Measurements from ENCODE around the gene CCDC183. TPM values are rescaled to one million over a fixed set of nuclear protein-coding genes. Genes with fewer than 3 reads are reported as not detected.
"Not testable (repeated sequence)": the region's sequence is repeated elsewhere in the genome, so short reads cannot be mapped to it uniquely, and the experiment has no call there.

The CCDC183 gene
- total RNA-seq, 4 donors from 2014 or later: 1.1 to 10.3 (median 2.3) TPM

GRCh38 chr9:136757328-136757727 is 38.8 kb upstream of the CCDC183 start:
- no peak overlapping the region for H3K4me3 ChIP-seq
- WGBS: 78% methylated on average over 10 of the region's 20 CpGs

GRCh38 chr9:136757751-136758140 is 38.4 kb upstream of the CCDC183 start:
- H3K4me1 ChIP-seq: peaks cover 8% of the 10 kb centered on the region
- peaks cover 37% of the 10 kb centered on the region for H3K27me3 ChIP-seq
- H3K36me3 ChIP-seq: no peaks in the 10 kb centered on the region
- WGBS: 57% methylated on average over 2 of the region's 20 CpGs
- no peak overlapping the region for H3K4me3 ChIP-seq
- peaks cover 6% of the 10 kb centered on the region for H3K9me3 ChIP-seq
- H3K27ac ChIP-seq: no peak overlapping the region
- no peak for DNase-seq (ENCODE audit: low spot score in 2 of 2)
- no peak for TF ChIP-seq POLR2A (IDR thresholded peaks at IDR 0.05)

More at GRCh38 chr9:136757328-136757727, 38.8 kb upstream of the CCDC183 start:
- TF ChIP-seq CTCF (IDR thresholded peaks at IDR 0.05) (no peak), POLR2A (IDR thresholded peaks at IDR 0.05) (no peak), EP300 (IDR thresholded peaks at IDR 0.05) (no peak), POLR2AphosphoS5 (IDR thresholded peaks at IDR 0.05) (no peak)
- no peak for DNase-seq (ENCODE audit: low spot score in 2 of 2)
- H3K27ac ChIP-seq: no peak overlapping the region
- no peaks in the 10 kb centered on the region for H3K36me3 ChIP-seq
- H3K4me1 ChIP-seq: peaks cover 8% of the 10 kb centered on the region
- peaks cover 6% of the 10 kb centered on the region for H3K9me3 ChIP-seq
- peaks cover 33% of the 10 kb centered on the region for H3K27me3 ChIP-seq

- no peak for TF ChIP-seq POLR2AphosphoS5 (IDR thresholded peaks at IDR 0.05)
- Histone ChIP-seq H3K27ac (no peak overlapping the region), H3K4me3 (no peak overlapping the region), H3K9me3 (peaks cover 6% of the 10 kb centered on the region), H3K36me3 (no peaks in the 10 kb centered on the region), H3K27me3 (peaks cover 50% of the 10 kb centered on the region), H3K4me1 (peaks cover 8% of the 10 kb centered on the region)
- 81% methylated on average over 3 of the region's 9 CpGs for WGBS
- no peak for DNase-seq (ENCODE audit: low spot score in 2 of 2)
These were observed 37.1 kb upstream of the CCDC183 start for GRCh38 chr9:136759001-136759400.

GRCh38 chr9:136759436-136760325 is 36.5 kb upstream of the CCDC183 start:
- WGBS: 73% methylated on average over 14 of the region's 27 CpGs
- DNase-seq (ENCODE audit: low spot score in 2 of 2): no peak
- TF ChIP-seq POLR2A (IDR thresholded peaks at IDR 0.05) (no peak), POLR2AphosphoS5 (IDR thresholded peaks at IDR 0.05) (no peak), EP300 (IDR thresholded peaks at IDR 0.05) (no peak), CTCF (IDR thresholded peaks at IDR 0.05) (no peak)
- Histone ChIP-seq H3K36me3 (no peaks in the 10 kb centered on the region), H3K4me3 (no peak overlapping the region), H3K9me3 (peaks cover 6% of the 10 kb centered on the region), H3K27ac (no peak overlapping the region), H3K27me3 (peaks cover 57% of the 10 kb centered on the region), H3K4me1 (peaks cover 8% of the 10 kb centered on the region)

- TF ChIP-seq POLR2AphosphoS5 (IDR thresholded peaks at IDR 0.05) (no peak), POLR2A (IDR thresholded peaks at IDR 0.05) (no peak), CTCF (IDR thresholded peaks at IDR 0.05) (no peak)
- no peak for DNase-seq (ENCODE audit: low spot score in 2 of 2)
- Histone ChIP-seq H3K27me3 (peaks cover 62% of the 10 kb centered on the region), H3K9me3 (peaks cover 6% of the 10 kb centered on the region), H3K4me3 (no peak overlapping the region), H3K36me3 (no peaks in the 10 kb centered on the region), H3K27ac (no peak overlapping the region), H3K4me1 (peaks cover 8% of the 10 kb centered on the region)
- 60% methylated on average over 3 of the region's 25 CpGs for WGBS
These were observed 35.7 kb upstream of the CCDC183 start for GRCh38 chr9:136760424-136760823.

- H3K4me3 ChIP-seq; H3K4me1 ChIP-seq; H3K9me3 ChIP-seq; H3K27ac ChIP-seq; DNase-seq (ENCODE audit: low spot score in 2 of 2); H3K36me3 ChIP-seq: not testable (repeated sequence)
- WGBS: 48% methylated on average over 21 of the region's 22 CpGs
- TF ChIP-seq CTCF (IDR thresholded peaks at IDR 0.05): peak in 1 of 2 donors; percentile 26
- peaks cover 62% of the 10 kb centered on the region for H3K27me3 ChIP-seq
These were observed 35.1 kb upstream of the CCDC183 start for GRCh38 chr9:136760834-136761544.

All from suprapubic skin (tissue), 4 donors.